K562 (cell line): ENCODE results near the gene DVL3. TPM values are rescaled to one million over a fixed set of nuclear protein-coding genes. Genes with fewer than 3 reads are reported as not detected.

Source experiments
- ARID1B ChIP-seq: fragments of 450-650 bp; IDR thresholded peaks from 2 replicates; pipeline ENCODE4 v1.6.1; 2016; ENCODE audit warnings: antibody characterized with exemption, mild to moderate bottlenecking, inconsistent platforms
- ASH1L ChIP-seq: fragments of 450-650 bp; IDR thresholded peaks from 2 replicates; pipeline ENCODE4 v1.6.1; 2018; ENCODE audit warnings: borderline replicate concordance, mild to moderate bottlenecking, low read depth; ENCODE audit not compliant: partially characterized antibody
- ETS2 ChIP-seq: IDR thresholded peaks from 2 replicates; pipeline ENCODE4 v1.6.1; 2016; ENCODE audit warnings: borderline replicate concordance, missing genetic modification characterization, mild to moderate bottlenecking, moderate library complexity, missing compliant biosample characterization; ENCODE audit not compliant: poor library complexity, severe bottlenecking
- FUS ChIP-seq: fragments of 200-400 bp; formaldehyde crosslinking; optimal IDR thresholded peaks from 2 replicates; pipeline ENCODE3; 2017; ENCODE audit warnings: low read depth, low read length
- HMG20B ChIP-seq: fragments of 250-450 bp; sonication (Bioruptor Pico); IDR thresholded peaks from 2 replicates; pipeline ENCODE4 v1.5.0; 2021; ENCODE audit warnings: mild to moderate bottlenecking
- KDM5B ChIP-seq: fragments of 200-600 bp; sonication (generic); IDR thresholded peaks from 2 replicates; pipeline ENCODE4 v1.6.1; 2012; ENCODE audit warnings: low read depth, mild to moderate bottlenecking, moderate library complexity, low read length, control low read depth, inconsistent platforms; ENCODE audit not compliant: insufficient replicate concordance
- MAFF ChIP-seq: IDR thresholded peaks from 2 replicates; pipeline ENCODE4 v1.6.1; 2012; ENCODE audit warnings: low read length, improper control_type of control experiment
- MTA3 ChIP-seq: fragments of 450-650 bp; formaldehyde crosslinking; IDR thresholded peaks from 2 replicates; pipeline ENCODE4 v1.6.1; 2017; ENCODE audit warnings: mild to moderate bottlenecking, borderline replicate concordance
- MYNN ChIP-seq, 2 experiments: sonication (generic); formaldehyde crosslinking in 1 of 2; IDR thresholded peaks; 2 replicates each; pipeline versions ENCODE4 v1.5.0 to v1.6.1; 2016 to 2020; ENCODE audit warnings: antibody characterized with exemption in 1 of 2, missing genetic modification reagents in 1 of 2
- NEUROD1 ChIP-seq: fragments of 150-350 bp; IDR thresholded peaks from 2 replicates; pipeline ENCODE4 v1.6.1; 2014; ENCODE audit warnings: borderline replicate concordance, low read length, low read depth; ENCODE audit not compliant: partially characterized antibody
- RFX1 ChIP-seq: fragments of 450-650 bp; IDR thresholded peaks from 2 replicates; pipeline ENCODE4 v1.6.1; 2016; ENCODE audit warnings: mild to moderate bottlenecking, moderate library complexity
- SIX5 ChIP-seq, 2 experiments: IDR thresholded peaks; 2 replicates each; pipeline ENCODE4 v1.6.1; 2011; ENCODE audit warnings: low read length in 2 of 2, borderline replicate concordance in 1 of 2, low read depth in 1 of 2, mild to moderate bottlenecking in 1 of 2, moderate library complexity in 1 of 2; ENCODE audit not compliant: insufficient read depth in 1 of 2
- TBP ChIP-seq: optimal IDR thresholded peaks from 2 replicates; pipeline ENCODE3; 2011; ENCODE audit warnings: low read depth, low read length, improper control_type of control experiment
- ZKSCAN3 ChIP-seq: fragments of 250-450 bp; sonication (Bioruptor Pico); IDR thresholded peaks from 2 replicates; pipeline ENCODE4 v1.4.0; 2020
- ZKSCAN8 ChIP-seq: fragments of 200-800 bp; sonication (Bioruptor generic); IDR thresholded peaks from 2 replicates; pipeline ENCODE4 v1.6.1; 2016; ENCODE audit warnings: missing genetic modification characterization, missing compliant biosample characterization
- ZNF583 ChIP-seq: fragments of 250-450 bp; sonication (Bioruptor Pico); IDR thresholded peaks from 2 replicates; pipeline ENCODE4 v1.4.0; 2020
- ZNF778 ChIP-seq: fragments of 450-650 bp; formaldehyde crosslinking; IDR thresholded peaks from 2 replicates; pipeline ENCODE4 v1.4.0; 2020; ENCODE audit warnings: mild to moderate bottlenecking, moderate library complexity
- polyA plus RNA-seq, 8 experiments: library from polyadenylated mRNA; depleted of rRNA in 4 of 8; stranded (reverse) in 5 of 8; unstranded in 3 of 8; fragments of >200 nt; fragmentation: Nextera tagmentation in 2 of 8; fragmentation: Illumina TruSeq in 1 of 8; extraction: Ambion mirVana in 2 of 8; extraction: Trizol in 1 of 8; gene quantifications; 2 replicates each; pipeline versions ENCODE4 v1.2.1 to v1.2.3, GENCODE V29; 2011 to 2014; ENCODE audit warnings: inconsistent platforms in 1 of 8, missing spikeins in 1 of 8
- total RNA-seq, 7 experiments: library from RNA; depleted of rRNA in 6 of 7; stranded (reverse); fragments of >200 nt in 6 of 7; fragmentation: Illumina TruSeq in 2 of 7; extraction: Trizol in 2 of 7; gene quantifications; 2 replicates each; pipeline versions ENCODE4 v1.2.1 to v1.2.3, GENCODE V29; 2011 to 2021; ENCODE audit warnings: low replicate concordance in 1 of 7
- TF ChIP-seq, protein P1 (sequence below): fragments of 450-650 bp; IDR thresholded peaks from 2 replicates; pipeline ENCODE4 v1.7.1; 2018; ENCODE audit warnings: mild to moderate bottlenecking, low read depth; ENCODE audit not compliant: partially characterized antibody
- TF ChIP-seq, protein P2 (sequence below): fragments of 450-650 bp; IDR thresholded peaks from 2 replicates; pipeline ENCODE4 v1.6.1; 2017; ENCODE audit warnings: antibody characterized with exemption
- TF ChIP-seq, protein P3 (sequence below): fragments of 250-450 bp; sonication (Bioruptor Pico); IDR thresholded peaks from 2 replicates; pipeline ENCODE4 v1.8.0; 2021; ENCODE audit warnings: moderate library complexity, mild to moderate bottlenecking, inconsistent platforms

DVL3 gene
- total and polyA plus RNA-seq, 9 of the 15 experiments (the other 6 are each of a cell fraction or from before 2014, with no cell fraction given) = 3.1 to 57.9 (median 20.1) TPM

DNA sequence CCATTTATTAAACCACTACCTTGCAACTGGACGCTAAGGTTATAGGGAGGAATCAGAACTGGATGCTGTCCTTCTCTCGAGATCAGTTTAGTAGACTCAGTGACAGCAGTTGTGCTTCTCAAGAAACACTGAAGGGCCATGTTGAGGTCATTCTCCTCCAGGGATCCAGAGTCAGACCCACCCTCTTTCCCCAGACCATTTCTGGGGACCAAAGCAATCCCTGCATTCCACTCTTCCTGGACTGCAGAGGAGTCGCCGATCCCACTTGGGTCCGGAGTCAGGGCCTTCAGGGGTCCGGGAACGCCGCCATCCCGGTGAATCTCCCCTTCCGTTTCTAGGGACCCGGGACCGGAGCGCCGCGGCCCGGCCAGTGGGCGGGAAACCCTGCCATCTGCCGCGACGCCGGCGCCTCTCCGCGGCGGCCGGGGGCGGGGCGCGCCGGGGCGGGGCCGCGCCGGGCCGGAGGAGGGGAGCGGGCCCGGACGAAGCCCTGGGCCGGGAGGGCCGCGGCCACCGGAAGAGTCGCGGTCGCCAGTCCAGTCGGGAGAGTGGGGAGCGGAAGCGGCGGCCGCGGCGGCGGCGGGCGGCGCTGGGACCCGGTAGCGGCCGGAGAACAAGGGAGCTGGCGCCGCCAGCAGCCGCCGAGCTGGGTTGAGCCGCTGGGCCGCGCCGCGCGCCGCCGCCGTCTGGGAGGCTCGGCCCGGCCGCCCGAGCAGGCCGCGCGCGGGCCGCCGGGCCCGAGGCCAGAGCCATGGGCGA lies at the start of gene DVL3 (continued):
- no peak for TF ChIP-seq MAFF
- no peak for TF ChIP-seq RFX1
- no peak for TF ChIP-seq MTA3
- TF ChIP-seq TBP = no peak
- TF ChIP-seq NEUROD1 = peak; percentile 51
- TF ChIP-seq, protein P1, sequence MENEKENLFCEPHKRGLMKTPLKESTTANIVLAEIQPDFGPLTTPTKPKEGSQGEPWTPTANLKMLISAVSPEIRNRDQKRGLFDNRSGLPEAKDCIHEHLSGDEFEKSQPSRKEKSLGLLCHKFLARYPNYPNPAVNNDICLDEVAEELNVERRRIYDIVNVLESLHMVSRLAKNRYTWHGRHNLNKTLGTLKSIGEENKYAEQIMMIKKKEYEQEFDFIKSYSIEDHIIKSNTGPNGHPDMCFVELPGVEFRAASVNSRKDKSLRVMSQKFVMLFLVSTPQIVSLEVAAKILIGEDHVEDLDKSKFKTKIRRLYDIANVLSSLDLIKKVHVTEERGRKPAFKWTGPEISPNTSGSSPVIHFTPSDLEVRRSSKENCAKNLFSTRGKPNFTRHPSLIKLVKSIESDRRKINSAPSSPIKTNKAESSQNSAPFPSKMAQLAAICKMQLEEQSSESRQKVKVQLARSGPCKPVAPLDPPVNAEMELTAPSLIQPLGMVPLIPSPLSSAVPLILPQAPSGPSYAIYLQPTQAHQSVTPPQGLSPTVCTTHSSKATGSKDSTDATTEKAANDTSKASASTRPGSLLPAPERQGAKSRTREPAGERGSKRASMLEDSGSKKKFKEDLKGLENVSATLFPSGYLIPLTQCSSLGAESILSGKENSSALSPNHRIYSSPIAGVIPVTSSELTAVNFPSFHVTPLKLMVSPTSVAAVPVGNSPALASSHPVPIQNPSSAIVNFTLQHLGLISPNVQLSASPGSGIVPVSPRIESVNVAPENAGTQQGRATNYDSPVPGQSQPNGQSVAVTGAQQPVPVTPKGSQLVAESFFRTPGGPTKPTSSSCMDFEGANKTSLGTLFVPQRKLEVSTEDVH = no peak
- TF ChIP-seq ZKSCAN8 (CRISPR knock-in tag) = no peak
- TF ChIP-seq SIX5 (IDR thresholded peaks at IDR 0.05; ENCODE audit: borderline replicate concordance in 1 of 2, insufficient read depth in 1 of 2, low read depth in 1 of 2, low read length in 2 of 2) = no peak
- TF ChIP-seq ASH1L = no peak
- TF ChIP-seq ZNF778 (CRISPR knock-in tag) = no peak
- no peak for TF ChIP-seq FUS
- TF ChIP-seq ETS2 (tag) = no peak
- TF ChIP-seq, protein P2, sequence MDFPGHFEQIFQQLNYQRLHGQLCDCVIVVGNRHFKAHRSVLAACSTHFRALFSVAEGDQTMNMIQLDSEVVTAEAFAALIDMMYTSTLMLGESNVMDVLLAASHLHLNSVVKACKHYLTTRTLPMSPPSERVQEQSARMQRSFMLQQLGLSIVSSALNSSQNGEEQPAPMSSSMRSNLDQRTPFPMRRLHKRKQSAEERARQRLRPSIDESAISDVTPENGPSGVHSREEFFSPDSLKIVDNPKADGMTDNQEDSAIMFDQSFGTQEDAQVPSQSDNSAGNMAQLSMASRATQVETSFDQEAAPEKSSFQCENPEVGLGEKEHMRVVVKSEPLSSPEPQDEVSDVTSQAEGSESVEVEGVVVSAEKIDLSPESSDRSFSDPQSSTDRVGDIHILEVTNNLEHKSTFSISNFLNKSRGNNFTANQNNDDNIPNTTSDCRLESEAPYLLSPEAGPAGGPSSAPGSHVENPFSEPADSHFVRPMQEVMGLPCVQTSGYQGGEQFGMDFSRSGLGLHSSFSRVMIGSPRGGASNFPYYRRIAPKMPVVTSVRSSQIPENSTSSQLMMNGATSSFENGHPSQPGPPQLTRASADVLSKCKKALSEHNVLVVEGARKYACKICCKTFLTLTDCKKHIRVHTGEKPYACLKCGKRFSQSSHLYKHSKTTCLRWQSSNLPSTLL = peak; percentile 85
- no peak for TF ChIP-seq ARID1B
- no peak for TF ChIP-seq ZNF583
- no peak for TF ChIP-seq HMG20B
- TF ChIP-seq KDM5B = peak; percentile 67
- TF ChIP-seq, protein P3, sequence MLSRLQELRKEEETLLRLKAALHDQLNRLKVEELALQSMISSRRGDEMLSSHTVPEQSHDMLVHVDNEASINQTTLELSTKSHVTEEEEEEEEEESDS (CRISPR knock-in tag) = no peak
- TF ChIP-seq ZKSCAN3 (CRISPR knock-in tag) = no peak
- TF ChIP-seq MYNN (IDR thresholded peaks at IDR 0.05) = no peak
- TF ChIP-seq MYNN (CRISPR knock-in tag; IDR thresholded peaks at IDR 0.05) = no peak
